ENCODE data around the gene MYMX. TPM values are rescaled to one million over a fixed set of nuclear protein-coding genes. Genes with fewer than 3 reads are reported as not detected.

Gene MYMX
- total and polyA plus RNA-seq, 2 of the 13 experiments (the other 11 are each of a cell fraction or from before 2014, with no cell fraction given), result not detected

GRCh38 chr6:44265007-44265721, 48.4 kb downstream of the MYMX start, which contains the start of gene NFKBIE (continued):
- peak; percentile 47 for TF ChIP-seq SALL1 (CRISPR knock-in tag; IDR thresholded peaks at IDR 0.05)
- peak; percentile 25; the same call in 1 of the 2 replicates for TF ChIP-seq AKAP8 (CRISPR knock-in tag; IDR thresholded peaks at IDR 0.05)
- peak; percentile 30; the same call in 1 of the 2 replicates for TF ChIP-seq FOSL2 (CRISPR knock-in tag; IDR thresholded peaks at IDR 0.05)
- peak; percentile 58 for TF ChIP-seq ZNF263 (CRISPR knock-in tag; IDR thresholded peaks at IDR 0.05)
- peak; percentile 89 for TF ChIP-seq ZFX (CRISPR knock-in tag; IDR thresholded peaks at IDR 0.05; ENCODE audit: low read depth)
- TF ChIP-seq ZNF546 (CRISPR knock-in tag; conservative IDR thresholded peaks at IDR 0.05), result peak; percentile 66; the same call in 1 of the 2 replicates
- TF ChIP-seq ATF3 (CRISPR knock-in tag; IDR thresholded peaks at IDR 0.05), result 0 out of 2 replicates have a peak, but pooled peaks have one; percentile 19
- TF ChIP-seq TIGD3 (CRISPR knock-in tag; IDR thresholded peaks at IDR 0.05; ENCODE audit: borderline replicate concordance), result no peak
- peak; percentile 70; the same call in 1 of the 2 replicates for TF ChIP-seq ARID4A (CRISPR knock-in tag; IDR thresholded peaks at IDR 0.05; ENCODE audit: borderline replicate concordance)
- no peak for TF ChIP-seq MLXIP (CRISPR knock-in tag; IDR thresholded peaks at IDR 0.05; ENCODE audit: borderline replicate concordance)
- TF ChIP-seq ZNF142 (CRISPR knock-in tag; IDR thresholded peaks at IDR 0.05), result no peak
